AG04449 (cell line): ENCODE data around the gene GPRIN3.

Source experiments
- CTCF ChIA-PET: fragments of 350-600 bp; formaldehyde crosslinking; extraction: SDS; loops from one replicate; lab custom pipeline; 2021; ENCODE audit warnings: antibody characterized with exemption; lab: Yijun Ruan, JAX
- POLR2A ChIA-PET: fragments of 400-600, 350-600 bp; formaldehyde crosslinking; extraction: SDS; loops from one replicate; lab custom pipeline; 2020; ENCODE audit warnings: antibody characterized with exemption, inconsistent platforms; lab: Yijun Ruan, JAX
- DNase-seq: peaks from one replicate; pipeline ENCODE4 v3.0.0-alpha.2; 2010; ENCODE audit warnings: low read depth, low spot score
- H3K4me3 ChIP-seq: 2 replicates; pipeline ENCODE4 v1.5.1; 2011; ENCODE audit warnings: low read depth, mild to moderate bottlenecking, control low read depth, low read length
- CTCF ChIP-seq: IDR thresholded peaks from one replicate; pipeline ENCODE4 v1.5.1; 2011; ENCODE audit warnings: mild to moderate bottlenecking, moderate library complexity, low read length, control low read depth, inconsistent platforms; ENCODE audit not compliant: insufficient read depth; ENCODE audit errors: missing control alignments

Gene GPRIN3

GRCh38 chr4:89307446-89308160, at the start of gene GPRIN3:
TSS of gene GPRIN3 (minus strand) at chr4:89307800. CDS start at chr4:89250110, 57,690 bp downstream.
- ChIA-PET POLR2A (no interaction called here), CTCF (no interaction called here)
- TF ChIP-seq CTCF, result no peak
- DNase-seq, result no peak
- peak within 1 kb of the TSS; percentile 52 for H3K4me3 ChIP-seq

GRCh38 chr4:89357340-89357739, 49.7 kb upstream of the GPRIN3 start:
- DNase-seq, result no peak
- no peak overlapping the region for H3K4me3 ChIP-seq
- ChIA-PET POLR2A (no interaction called here), CTCF (no interaction called here)
- TF ChIP-seq CTCF, result no peak

- no peak for DNase-seq
- POLR2A ChIA-PET, result no interaction called here
- CTCF ChIA-PET, result no interaction called here
These were observed 48.5 kb upstream of the GPRIN3 start for GRCh38 chr4:89356086-89356485.

GRCh38 chr4:89353514-89353913, 45.9 kb upstream of the GPRIN3 start:
- ChIA-PET POLR2A (no interaction called here), CTCF (no interaction called here)
- DNase-seq, result no peak
- no peak for TF ChIP-seq CTCF
- H3K4me3 ChIP-seq, result no peak overlapping the region

More at GRCh38 chr4:89356086-89356485, 48.5 kb upstream of the GPRIN3 start:
- no peak overlapping the region for H3K4me3 ChIP-seq
- no peak for TF ChIP-seq CTCF

GRCh38 chr4:89352541-89352940, 44.9 kb upstream of the GPRIN3 start:
- no peak for DNase-seq
- H3K4me3 ChIP-seq, result no peak overlapping the region
- TF ChIP-seq CTCF, result no peak
- ChIA-PET CTCF (no interaction called here), POLR2A (no interaction called here)

GRCh38 chr4:89351201-89351600, 43.6 kb upstream of the GPRIN3 start:
- CTCF ChIA-PET, result no interaction called here
- no peak for DNase-seq
- POLR2A ChIA-PET, result no interaction called here
- TF ChIP-seq CTCF, result no peak
- H3K4me3 ChIP-seq, result no peak overlapping the region
